T1000 (cell line): Measurements from ENCODE around the gene FIGN.

ENCODE experiments used
- DNase-seq: peaks from one replicate; lab custom pipeline; 2025; ENCODE audit warnings: mixed read lengths; lab: John Stamatoyannopoulos, UW

FIGN gene

DNA sequence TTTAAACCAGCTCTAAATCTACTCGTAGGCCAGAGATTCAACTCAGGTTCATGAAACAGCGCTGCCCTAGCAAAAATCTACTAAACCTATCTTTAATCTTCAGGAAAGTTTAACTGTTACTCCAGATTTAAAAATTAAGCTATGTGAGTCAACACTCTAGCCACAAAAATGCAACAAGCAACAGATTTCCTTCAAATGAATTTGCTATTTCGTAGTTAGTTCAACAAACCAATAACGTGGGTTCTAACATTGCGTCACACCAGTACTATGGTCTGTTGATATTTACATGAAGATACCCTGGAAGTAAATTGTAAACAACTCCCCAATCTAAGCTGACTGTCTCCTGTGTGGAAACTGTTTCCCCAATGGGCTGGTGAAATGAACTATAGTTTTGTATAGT, 71.2 kb downstream of the FIGN start:
- DNase-seq, result no peak

DNA sequence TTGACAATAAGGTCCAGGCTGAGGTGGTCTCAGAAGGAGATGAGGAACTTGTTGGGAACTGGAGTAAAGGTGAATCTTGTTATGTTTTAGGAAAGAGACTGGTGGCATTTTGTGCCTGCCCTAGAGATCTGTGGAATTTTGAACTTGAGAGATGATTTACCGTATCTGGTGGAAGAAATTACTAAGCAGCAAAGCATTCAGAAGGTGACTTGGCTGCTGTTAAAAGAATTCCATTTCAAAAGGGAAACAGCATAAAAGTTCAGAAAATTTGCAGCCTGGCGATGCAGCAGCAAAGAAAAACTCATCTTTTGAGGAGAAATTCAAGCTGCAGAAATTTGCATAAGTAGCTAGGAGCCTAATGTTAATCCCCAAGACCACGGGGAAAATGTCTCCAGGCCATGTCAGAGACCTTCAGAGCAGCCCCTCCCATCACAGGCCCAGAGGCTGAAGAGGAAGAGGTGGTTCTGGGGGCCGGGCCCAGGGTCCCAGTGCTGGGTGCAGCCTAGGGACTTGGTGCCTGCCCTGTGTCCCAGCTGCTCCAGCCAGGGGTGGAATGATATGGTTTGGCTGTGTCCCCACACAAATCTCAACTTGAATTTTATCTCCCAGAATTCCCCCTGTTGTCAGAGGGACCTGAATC, 73.5 kb downstream of the FIGN start:
- no peak for DNase-seq

DNA sequence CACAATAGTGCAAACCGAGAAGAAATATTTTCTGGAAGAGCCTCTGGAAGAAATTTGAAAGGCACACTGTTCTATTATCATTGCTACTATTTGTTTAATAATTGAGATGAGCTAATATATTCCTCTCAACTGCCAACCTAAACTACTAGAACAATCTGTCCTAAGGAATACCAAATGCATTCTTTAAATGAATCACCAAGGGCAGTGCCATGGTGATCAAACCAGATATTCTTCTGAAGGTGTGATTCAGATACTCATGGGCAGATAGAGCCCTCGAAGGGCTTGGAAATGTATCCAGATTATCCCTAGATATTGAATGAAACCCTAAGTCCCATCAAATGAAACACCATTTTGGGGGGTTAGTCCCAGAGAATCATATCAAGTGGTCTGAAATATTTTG, 76.6 kb downstream of the FIGN start:
- DNase-seq, result no peak

DNA sequence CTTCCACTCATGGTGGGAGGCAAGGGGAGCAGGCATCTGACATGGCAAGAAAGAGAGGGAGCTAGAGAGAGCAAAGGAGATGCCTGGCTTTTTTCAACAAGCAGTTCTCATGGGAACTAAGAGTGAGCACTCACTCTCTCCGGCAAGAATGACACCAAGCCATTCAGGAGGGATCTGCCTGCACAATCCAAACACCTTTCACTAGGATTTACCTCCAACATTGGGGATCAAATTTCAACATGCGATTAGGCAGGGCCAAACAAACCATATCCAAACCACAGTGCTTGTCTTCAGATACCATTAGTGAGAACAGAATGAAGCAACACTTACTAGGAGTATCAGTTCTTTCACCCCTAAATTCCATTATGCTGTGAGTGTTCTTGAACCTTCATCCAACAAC, 77.3 kb downstream of the FIGN start:
- DNase-seq, result no peak

DNA sequence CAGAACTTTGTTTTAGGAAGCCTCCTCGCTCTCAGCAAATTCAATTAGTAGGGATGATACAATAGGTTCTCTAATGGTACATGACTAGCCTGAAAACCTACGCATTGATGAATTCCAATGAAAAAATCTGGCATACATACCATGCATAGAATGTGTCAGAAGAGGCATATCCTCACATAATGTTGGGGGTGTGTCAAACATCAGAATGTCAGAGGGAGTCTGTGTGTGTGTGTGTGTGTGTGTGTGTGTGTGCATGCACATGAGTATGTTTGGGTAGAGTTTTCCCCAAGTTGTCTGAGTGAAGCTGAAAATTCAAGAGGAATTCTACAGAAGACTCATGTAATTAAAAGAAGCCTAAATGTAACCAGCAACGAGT, 78.5 kb downstream of the FIGN start:
- no peak for DNase-seq

DNA sequence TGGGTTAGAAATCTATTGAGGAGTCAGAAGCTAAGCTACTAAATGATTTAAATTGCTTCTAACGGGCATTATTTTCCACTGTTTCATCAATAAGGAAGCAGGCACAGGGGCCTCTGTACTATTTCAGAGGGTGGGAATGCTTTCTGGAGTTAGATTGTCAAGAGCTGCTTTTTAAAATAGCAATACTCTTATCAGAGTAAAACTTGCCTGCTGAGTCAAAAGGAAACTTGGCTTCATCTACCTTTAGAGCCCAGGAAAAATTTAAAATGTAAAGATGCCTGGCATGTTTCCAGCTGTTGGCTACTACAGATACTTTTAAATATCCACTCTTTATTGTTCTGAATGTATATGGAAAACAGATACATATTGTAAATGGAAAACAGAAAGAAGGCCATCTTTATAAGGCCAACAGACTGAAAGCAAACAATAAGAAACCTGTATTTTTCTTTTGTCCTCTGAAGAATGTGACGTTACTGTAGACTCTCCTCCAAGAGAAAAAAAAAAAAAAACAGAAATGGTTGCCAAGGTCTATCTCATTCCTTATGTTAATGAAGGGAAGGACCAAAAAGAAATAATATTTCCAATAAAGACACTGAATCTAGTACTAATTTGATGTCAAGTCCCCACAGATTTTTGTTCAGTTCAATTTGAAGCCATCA, 79.1 kb downstream of the FIGN start:
- DNase-seq, result no peak

DNA sequence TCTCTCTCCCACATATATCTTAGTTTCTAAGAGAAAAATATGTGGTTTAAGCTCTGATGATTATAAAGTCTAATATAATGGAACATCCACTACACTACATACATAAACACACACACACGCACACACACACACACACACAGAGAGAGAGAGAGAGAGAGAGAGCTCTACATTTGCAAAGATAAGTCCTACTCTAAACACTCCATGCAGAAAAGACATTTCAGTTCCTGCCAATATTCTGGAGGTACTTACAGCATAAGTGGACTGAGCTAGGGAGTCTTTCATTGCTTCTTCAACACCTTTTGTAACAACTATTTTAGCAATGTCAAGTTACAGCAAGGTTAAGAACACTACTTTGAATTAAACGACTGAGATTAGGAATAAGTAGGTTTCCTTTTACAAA, 80.1 kb downstream of the FIGN start:
- DNase-seq, result no peak

DNA sequence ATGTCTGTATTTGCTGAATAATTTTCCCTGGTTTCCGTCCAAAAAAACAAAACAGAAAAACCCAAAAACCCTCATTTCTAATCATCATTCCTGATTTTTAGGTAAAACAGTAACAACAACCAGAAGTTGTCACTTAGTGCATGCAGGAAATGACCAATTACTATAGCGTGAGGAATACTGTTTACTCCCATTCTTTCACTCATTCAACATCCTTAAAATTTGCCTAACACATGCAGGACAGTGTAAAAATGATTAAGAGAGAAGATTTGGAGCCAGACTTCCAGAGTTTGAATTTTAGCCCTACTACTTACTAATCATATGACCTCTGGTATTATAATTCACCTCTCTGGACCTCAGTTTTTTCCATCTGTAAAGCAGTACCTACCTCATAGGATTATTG, 83.1 kb downstream of the FIGN start:
- no peak for DNase-seq

DNA sequence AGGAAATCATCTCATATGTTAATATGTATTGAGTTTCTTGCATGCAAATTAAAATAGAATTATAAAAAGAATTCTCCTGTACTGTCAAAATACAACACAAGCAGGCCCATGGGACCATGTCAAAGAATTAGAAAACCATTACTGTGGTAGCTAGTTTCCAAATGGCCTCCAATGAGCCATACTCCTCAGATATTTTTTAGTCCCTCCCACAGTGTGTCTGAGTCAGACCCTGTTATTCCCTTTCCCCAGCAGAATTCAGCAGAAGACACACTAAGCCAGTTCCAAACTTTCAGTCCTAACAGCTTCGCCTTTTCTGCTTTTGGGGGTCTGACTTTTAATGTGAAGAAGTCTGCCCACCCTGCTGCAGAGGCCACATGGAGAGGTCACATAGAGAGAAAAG, 86.7 kb downstream of the FIGN start:
- DNase-seq, result no peak

DNA sequence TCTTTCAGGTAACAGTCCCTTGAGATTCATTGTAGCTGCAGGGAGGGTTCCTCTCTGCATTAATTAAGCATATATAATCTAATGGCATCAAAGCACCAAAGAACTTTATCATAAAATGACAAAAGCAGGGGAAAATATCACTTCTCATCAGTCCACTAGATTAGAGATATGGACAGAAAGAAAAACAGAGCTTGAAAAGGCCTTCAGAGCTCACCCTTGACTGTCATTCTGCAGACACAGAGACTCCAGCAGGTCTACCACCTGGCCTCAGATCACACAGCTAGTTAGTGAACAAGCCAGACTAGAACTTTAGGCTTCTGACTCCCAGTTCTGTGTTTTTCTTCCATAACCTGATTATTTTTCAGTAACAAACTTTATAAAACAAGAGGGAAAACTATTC, 88.5 kb downstream of the FIGN start:
- no peak for DNase-seq

DNA sequence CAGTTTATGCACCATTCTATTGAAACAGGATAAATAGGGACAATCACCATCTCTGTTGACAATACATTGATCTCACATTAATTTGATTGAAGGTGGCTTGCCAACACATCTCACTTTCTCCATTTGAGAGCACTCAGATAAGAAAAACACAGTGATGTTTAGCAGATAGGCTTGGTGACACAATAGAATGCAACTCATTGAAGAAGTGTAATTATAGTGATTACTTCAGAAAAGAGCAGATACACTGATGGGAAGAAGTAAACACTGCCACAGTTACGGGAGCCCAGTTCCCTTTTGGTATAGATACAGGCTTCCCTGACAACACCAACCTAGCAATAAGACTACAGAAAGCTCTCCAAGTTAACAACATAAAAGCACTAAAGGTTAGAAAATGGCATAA, 89.1 kb downstream of the FIGN start:
- no peak for DNase-seq

DNA sequence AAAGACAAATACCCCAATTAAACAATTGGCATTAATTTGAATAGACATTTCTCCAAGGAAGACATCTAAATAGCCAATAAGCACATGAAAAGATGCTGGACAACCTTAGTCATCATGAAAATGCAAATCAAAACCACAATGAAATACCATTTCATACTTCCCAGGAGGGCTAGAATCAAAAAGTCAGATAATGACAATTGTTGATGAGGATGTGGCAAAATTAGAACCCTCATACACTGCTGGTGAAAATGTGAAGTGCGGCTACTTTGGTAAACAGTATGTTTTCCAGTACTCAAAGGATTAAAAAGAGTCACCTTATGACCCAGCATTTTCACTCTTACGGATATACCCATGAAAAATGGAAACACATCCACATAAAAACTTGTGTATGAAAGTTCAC, 91.6 kb downstream of the FIGN start:
- no peak for DNase-seq

DNA sequence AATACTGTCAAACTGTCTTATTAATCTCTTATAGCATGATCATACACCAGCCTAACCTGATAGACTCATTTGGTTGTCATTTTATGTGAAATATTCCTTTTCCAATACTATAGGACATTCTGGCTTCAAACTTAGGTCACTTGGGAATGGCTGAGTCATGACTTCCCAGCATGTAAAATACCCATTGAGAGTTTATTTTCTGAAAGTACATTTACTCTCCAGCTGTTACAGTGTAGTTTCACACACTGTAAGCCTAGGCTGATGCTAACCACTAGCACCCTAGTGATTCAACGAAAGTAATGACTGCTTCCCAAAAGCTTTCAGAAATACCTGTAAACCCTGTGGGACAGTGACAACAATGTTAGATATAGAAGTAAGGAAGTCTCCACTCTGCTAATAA, 93.8 kb downstream of the FIGN start:
- no peak for DNase-seq

DNA sequence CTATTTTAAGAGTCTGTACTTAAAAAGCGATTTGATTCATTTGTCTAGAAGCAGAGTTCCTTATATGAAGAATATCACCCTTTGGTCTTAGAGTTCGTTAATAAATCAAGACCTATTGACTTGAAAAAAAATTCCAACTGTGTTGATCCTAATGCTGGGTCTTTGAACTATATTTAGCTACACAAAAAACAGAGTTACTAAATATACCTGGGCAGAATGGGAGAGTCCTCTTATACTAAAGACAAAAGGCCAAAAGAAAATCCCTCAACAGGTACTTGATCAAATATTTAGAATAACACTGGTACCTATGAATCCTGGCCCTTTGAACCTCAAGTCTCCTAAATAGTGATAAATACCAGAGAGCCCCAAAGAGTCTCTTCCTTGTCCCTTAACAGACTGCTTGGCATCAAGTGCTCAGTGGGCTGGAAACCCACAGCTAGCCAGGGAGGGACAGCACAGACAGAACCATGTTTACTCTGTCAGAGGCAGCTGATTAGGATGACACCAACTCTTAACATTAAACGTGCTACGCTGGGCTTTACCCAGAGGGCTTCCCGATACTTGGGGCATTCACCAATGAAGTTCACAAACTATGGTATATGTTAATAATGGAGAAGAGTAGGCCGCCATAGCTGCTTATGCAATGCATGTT, 95.1 kb downstream of the FIGN start:
- no peak for DNase-seq

DNA sequence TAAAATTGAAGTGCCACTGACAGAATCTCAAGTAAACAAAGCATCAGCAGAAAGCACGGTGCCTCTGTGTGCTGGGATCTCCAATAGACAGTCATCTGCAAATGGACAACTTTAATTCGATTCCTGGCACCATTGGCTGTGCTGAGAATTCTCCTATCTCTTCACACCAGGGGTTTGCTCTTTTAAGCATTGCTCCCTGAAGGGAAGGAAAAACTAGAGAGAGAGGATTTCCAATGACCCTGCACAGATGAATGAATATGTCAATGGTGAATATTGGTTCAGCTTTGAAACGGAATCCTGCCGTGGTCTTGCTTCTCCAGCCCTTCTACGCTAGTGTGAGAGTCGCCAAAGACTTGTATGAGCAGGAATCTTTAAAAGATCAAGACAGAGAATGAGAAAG, 97.9 kb downstream of the FIGN start:
- no peak for DNase-seq

DNA sequence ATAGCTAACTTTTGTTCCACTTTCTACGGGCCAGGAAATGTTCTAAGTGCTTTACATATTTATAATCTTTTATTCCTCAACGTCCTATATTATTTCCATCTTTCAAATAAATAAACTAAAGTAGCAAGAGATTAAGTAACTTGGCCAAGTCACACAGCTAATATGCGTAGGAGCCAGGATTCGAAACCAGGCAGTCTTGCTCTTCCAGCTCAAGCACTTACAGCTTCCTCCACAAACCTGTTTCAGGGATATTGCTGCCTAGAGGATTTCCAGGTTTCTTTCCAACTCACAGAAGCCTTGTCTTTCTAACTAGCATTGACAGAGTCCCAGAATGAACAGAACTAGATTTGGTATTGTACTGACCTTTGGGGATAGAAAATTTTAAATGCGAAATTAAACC, 102.5 kb downstream of the FIGN start:
- no peak for DNase-seq

DNA sequence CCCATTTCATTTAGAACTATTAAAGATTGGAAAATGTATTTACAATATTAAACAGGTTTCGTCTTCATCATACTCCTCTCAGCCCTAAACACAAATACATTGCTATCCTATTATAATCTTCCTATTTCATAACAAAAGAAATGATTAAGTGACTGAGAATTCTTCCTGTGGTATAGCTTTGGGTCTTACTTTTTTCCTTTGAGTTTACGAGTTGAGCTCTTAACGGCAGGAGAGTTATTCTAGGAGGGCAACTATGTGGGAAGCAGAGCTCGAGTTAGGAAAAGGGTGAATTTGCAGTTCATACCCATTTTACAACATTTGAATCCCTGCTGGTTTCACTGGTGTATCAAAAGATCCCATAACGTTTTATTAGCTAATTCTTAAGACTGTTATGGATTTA, 105.0 kb downstream of the FIGN start:
- no peak for DNase-seq

DNA sequence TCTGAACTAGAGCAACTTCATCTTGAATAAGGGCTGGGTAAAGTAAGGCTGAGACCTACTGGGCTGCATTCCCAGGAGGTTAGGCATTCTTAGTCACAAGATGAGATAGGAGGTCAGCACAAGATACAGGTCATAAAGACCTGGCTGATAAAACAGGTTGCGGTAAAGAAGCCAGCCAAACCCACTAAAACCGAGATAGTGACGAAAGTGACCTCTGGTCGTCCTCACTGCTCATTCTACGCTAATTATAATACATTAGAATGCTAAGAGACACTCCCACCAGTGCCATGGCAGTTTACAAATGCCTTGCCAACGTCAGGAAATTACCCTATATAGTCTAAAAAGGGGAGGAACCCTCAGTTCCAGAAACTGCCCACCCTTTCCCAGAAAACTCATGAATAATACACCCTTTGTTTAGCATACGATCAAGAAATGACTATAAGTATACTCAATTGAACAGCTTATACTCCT, 109.1 kb downstream of the FIGN start:
- DNase-seq, result no peak

DNA sequence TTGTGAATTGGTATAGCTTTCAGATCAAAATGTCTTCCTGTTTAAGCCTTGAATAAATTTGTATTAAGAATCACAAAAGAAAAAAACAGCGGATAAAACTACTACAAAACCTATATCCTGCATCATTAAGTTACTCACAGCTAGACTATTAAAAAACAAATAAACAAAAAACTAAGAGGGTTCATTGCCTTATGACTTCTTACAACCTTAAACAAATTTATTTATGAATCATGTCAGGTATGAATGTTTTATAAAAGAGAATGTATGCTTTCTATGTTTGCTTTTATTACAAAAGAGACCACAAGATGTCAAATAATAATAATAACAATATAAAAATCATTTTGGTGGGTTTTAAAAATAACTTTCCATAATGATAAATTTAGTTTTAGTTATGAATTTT, 109.6 kb downstream of the FIGN start:
- no peak for DNase-seq

DNA sequence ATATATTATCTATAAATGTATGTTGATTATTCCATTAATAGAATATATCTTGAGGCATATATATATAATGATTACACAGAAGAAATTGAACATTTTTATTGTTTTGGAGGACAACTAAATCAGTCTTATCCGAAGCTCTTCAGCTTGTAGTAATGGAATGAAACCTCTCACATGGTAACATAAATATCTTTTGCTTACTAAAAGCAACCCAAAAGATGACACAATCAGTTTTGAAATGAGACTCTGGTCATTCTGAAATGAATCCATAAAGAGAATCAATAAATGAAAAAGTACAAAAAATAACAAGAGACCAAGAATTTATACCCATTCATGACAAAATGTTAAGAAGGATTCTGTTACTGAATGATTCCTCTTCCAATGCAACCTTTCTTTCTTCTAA, 110.2 kb downstream of the FIGN start:
- no peak for DNase-seq

DNA sequence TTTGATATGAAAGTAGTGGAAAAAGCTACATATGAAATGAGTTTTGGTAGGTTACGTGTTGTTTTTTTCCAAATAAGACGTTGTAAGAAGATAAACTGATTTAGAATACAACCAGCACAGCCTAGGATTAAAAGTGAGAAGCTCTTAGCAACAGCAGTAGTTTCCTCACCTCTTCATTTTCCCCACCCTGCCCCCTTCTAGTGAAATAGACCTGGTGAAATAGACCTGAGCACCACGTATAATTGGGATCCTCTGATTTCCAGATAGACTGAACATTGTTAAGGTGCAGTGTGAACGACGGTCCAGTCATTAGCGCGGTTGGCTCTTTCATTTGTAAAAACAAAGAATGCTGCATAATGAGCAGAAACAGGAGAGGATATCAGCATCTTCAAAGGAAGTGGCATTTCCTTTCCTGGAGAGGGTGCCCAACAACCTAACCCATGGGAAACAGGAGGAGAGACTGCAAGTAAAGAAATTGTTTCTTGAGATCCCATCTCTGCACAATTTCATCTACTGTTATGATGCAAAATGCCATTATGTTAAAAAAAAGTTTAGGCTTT, 114.3 kb downstream of the FIGN start:
- DNase-seq, result no peak

DNA sequence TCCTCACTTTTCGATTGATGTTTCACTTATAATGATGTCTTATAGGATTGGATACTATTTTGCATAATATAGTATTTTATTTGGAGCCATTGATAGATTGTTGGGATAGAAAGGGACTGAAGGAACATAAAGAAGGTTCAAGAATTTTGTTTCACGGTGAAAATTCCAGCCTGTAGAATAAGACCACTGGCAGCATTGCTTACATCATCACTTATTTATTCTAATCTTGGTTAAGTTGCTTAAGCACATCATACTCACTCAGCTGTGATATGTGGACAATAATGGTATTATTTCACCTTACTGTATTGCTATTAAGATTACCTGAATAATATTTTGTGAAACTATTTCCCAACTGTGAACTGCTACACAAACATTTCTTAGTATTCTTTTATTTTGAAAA, 118.3 kb downstream of the FIGN start:
- DNase-seq, result no peak

DNA sequence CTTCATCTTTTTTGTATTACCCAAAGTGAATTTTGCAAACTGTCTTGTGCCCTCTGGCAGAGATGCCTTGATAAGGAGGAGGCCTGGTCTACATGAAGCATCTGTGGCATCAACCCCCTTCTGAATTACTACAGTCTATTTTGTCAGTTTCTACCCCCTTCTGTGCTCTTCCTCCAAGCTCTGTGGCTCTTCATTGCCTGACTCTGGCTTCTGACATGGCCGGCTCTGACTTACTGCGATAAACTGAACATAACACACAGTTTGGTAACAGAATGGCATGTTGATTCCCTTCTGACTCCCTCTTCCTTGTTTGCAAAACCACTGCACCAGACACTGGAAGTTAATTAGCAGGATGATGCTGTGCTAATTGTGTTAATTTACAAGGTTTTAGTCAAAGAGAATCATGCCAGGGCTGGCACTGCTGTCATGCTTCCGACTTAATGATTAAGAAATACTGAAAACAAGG, 122.5 kb downstream of the FIGN start:
- no peak for DNase-seq
